ENCODE results near the gene SLC22A13.
"Not testable (repeated sequence)": the region's sequence is repeated elsewhere in the genome, so short reads cannot be mapped to it uniquely, and the experiment has no call there.

The SLC22A13 gene

GRCh38 chr3:38297537-38297936, 31.9 kb downstream of the SLC22A13 start:
- in situ Hi-C loops (cut with MboI; ENCODE audit: low sequenced_read_pairs): no loop called here

GRCh38 chr3:38297947-38298711, 32.5 kb downstream of the SLC22A13 start:
- in situ Hi-C loops (cut with MboI; ENCODE audit: low sequenced_read_pairs): no loop called here

- in situ Hi-C loops (cut with MboI; ENCODE audit: low sequenced_read_pairs): no loop called here
Measured at GRCh38 chr3:38306941-38307340, 41.3 kb downstream of the SLC22A13 start.

- in situ Hi-C loops (cut with MboI; ENCODE audit: low sequenced_read_pairs): no loop called here
Measured at GRCh38 chr3:38307599-38307998, 42.0 kb downstream of the SLC22A13 start.

GRCh38 chr3:38308456-38308855, 42.8 kb downstream of the SLC22A13 start:
- in situ Hi-C loops (cut with MboI; ENCODE audit: low sequenced_read_pairs): no loop called here

GRCh38 chr3:38311476-38311875, 45.9 kb downstream of the SLC22A13 start:
- in situ Hi-C loops (cut with MboI; ENCODE audit: low sequenced_read_pairs): no loop called here

GRCh38 chr3:38311941-38312340, 46.3 kb downstream of the SLC22A13 start:
- in situ Hi-C loops (cut with MboI; ENCODE audit: low sequenced_read_pairs): no loop called here

- in situ Hi-C loops (cut with MboI; ENCODE audit: low sequenced_read_pairs): no loop called here
Measured at GRCh38 chr3:38312356-38312755, 46.7 kb downstream of the SLC22A13 start.

- in situ Hi-C loops (cut with MboI; ENCODE audit: low sequenced_read_pairs): no loop called here
Measured at GRCh38 chr3:38313263-38313662, 47.7 kb downstream of the SLC22A13 start.

GRCh38 chr3:38313695-38314094, 48.1 kb downstream of the SLC22A13 start:
- in situ Hi-C loops (cut with MboI; ENCODE audit: low sequenced_read_pairs): no loop called here

- in situ Hi-C loops (cut with MboI; ENCODE audit: low sequenced_read_pairs): no loop called here
Measured at GRCh38 chr3:38314112-38314763, 48.6 kb downstream of the SLC22A13 start.

- in situ Hi-C loops (cut with MboI; ENCODE audit: low sequenced_read_pairs): no loop called here
Measured at GRCh38 chr3:38314764-38315487, 49.3 kb downstream of the SLC22A13 start.

GRCh38 chr3:38315488-38316230, 50.0 kb downstream of the SLC22A13 start:
- in situ Hi-C loops (cut with MboI; ENCODE audit: low sequenced_read_pairs): no loop called here

- in situ Hi-C loops (cut with MboI; ENCODE audit: low sequenced_read_pairs): no loop called here
Measured at GRCh38 chr3:38316356-38317191, 51.0 kb downstream of the SLC22A13 start.

GRCh38 chr3:38317192-38317759, 51.7 kb downstream of the SLC22A13 start:
- in situ Hi-C loops (cut with MboI; ENCODE audit: low sequenced_read_pairs): no loop called here

- in situ Hi-C loops (cut with MboI; ENCODE audit: low sequenced_read_pairs): no loop called here
Measured at GRCh38 chr3:38318766-38319671, 53.4 kb downstream of the SLC22A13 start.

GRCh38 chr3:38320638-38321037, 55.0 kb downstream of the SLC22A13 start:
- in situ Hi-C loops (cut with MboI; ENCODE audit: low sequenced_read_pairs): not testable (repeated sequence)

- in situ Hi-C loops (cut with MboI; ENCODE audit: low sequenced_read_pairs): no loop called here
Measured at GRCh38 chr3:38323060-38323459, 57.4 kb downstream of the SLC22A13 start.

GRCh38 chr3:38325256-38325655, 59.6 kb downstream of the SLC22A13 start:
- in situ Hi-C loops (cut with MboI; ENCODE audit: low sequenced_read_pairs): no loop called here

All from hTERT RPE-1 (cell line).